ES-I3 (cell line): ENCODE data around the gene GMPR2.

Source experiments
- H3K36me3 ChIP-seq: 2 replicates; pipeline ENCODE4 v1.6.1; 2013; ENCODE audit warnings: mild to moderate bottlenecking, low read length, control low read depth, moderate library complexity; ENCODE audit not compliant: insufficient read depth
- H3K4me1 ChIP-seq: 2 replicates; pipeline ENCODE4 v1.6.1; 2013; ENCODE audit warnings: mild to moderate bottlenecking, control low read depth, low read length; ENCODE audit not compliant: insufficient read depth
- H3K9ac ChIP-seq: 2 replicates; pipeline ENCODE4 v1.6.1; 2013; ENCODE audit warnings: low read depth, mild to moderate bottlenecking, low read length, moderate library complexity
- H3K9me3 ChIP-seq: 2 replicates; pipeline ENCODE4 v1.6.1; 2013; ENCODE audit warnings: mild to moderate bottlenecking, low read length, moderate library complexity; ENCODE audit not compliant: control insufficient read depth, insufficient read depth

The GMPR2 gene

DNA sequence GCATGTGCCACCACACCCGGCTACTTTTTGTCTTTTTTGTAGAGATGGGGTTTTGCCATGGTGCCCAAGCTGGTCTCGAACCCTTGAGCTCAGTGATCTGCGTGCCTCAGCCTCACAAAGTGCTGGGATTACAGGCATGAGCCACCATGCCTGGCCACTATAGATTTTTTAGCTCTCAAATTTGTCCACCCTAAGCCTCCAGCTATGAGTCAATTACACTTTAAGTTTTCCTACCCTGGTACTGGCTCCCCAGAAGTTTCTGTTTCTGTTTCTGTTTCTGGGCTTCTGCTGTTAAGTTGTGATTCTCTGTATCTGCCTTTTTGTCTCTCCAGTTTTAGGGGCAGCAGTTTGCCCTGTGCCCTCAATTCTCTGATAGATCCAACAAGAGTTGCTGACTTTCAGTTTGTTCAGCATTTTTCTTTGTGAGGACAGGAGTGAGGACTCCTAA, 14.1 kb downstream of the GMPR2 start:
- H3K4me1 ChIP-seq = peaks cover 6% of the 10 kb centered on the region; the same call in 1 of the 2 replicates

GRCh38 chr14:24247422-24247821, 14.7 kb downstream of the GMPR2 start:
- H3K9ac ChIP-seq = no peak overlapping the region
- no peaks in the 10 kb centered on the region for H3K9me3 ChIP-seq
- no peaks in the 10 kb centered on the region for H3K36me3 ChIP-seq
- H3K4me1 ChIP-seq = peaks cover 6% of the 10 kb centered on the region; the same call in 1 of the 2 replicates

More for the DNA sequence above, 14.1 kb downstream of the GMPR2 start:
- no peaks in the 10 kb centered on the region for H3K9me3 ChIP-seq
- H3K36me3 ChIP-seq = no peaks in the 10 kb centered on the region
- H3K9ac ChIP-seq = no peak overlapping the region

DNA sequence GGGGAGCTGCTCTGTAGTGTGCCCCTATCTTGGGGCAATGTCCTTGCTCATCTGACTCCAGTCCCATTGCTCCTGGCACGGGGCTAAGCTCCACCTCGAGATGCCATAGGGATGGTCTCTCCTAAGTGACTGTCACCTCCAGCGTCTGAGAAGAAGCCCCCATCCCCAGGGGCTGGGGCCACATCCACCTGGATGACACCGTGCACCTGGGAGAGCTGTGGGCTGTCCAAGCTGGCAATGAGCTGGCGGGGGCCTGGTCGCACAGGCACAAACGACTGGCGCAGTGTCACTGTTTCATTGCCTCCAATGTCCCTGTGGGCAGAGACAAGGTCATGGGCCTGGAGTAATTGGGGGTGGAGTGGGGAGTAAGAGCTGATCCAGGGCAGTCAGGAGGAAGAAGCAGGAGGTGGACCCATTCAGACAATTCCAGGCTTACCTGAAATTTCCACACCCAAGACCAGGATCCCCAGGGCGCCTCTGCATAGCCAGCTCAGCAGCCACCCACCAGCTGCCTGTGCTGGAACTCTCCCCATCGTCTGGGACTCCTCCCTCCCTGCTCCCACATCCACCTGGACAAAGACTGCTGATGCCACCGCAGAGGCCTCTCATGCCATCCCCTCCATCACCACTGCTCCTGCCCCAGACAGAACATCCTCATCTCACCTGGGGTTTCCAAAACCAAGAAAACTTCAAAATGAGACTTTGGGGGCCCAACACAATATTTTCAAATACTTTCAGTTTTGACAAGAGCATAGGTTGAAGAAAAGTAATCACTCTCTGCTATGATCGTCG, 16.7 kb downstream of the GMPR2 start:
- Histone ChIP-seq H3K36me3 (no peaks in the 10 kb centered on the region), H3K9ac (no peak overlapping the region), H3K9me3 (no peaks in the 10 kb centered on the region), H3K4me1 (no peaks in the 10 kb centered on the region; the same call in 1 of the 2 replicates)

- H3K4me1 ChIP-seq = no peaks in the 10 kb centered on the region; the same call in 1 of the 2 replicates
- H3K9ac ChIP-seq = no peak overlapping the region
- H3K36me3 ChIP-seq = no peaks in the 10 kb centered on the region
- no peaks in the 10 kb centered on the region for H3K9me3 ChIP-seq
These were observed 17.6 kb downstream of the GMPR2 start for GRCh38 chr14:24250354-24250753.

DNA sequence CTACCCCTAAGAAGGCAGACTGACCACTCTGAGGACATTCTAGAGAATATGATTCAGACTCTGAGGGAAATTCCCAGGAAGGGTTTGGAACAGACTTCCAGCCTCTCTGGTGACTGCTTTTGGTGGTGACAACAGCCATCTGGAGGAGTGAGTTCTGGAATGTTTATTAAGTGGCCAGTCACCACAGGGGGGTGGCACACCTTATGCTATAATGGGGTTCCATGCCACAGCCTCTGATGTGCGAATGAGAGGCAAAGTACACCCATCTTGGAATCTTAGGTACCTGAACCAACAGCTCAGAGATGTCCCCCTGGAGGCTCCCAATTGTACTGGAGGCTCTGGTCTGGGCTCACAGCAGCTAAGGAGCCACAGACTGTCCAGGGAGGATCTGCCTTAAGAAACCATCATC, 19.2 kb downstream of the GMPR2 start:
- Histone ChIP-seq H3K4me1 (no peaks in the 10 kb centered on the region; the same call in 1 of the 2 replicates), H3K36me3 (no peaks in the 10 kb centered on the region), H3K9ac (no peak overlapping the region), H3K9me3 (no peaks in the 10 kb centered on the region)

GRCh38 chr14:24252289-24253124, 19.8 kb downstream of the GMPR2 start:
- Histone ChIP-seq H3K9me3 (no peaks in the 10 kb centered on the region), H3K4me1 (no peaks in the 10 kb centered on the region; the same call in 1 of the 2 replicates), H3K9ac (no peak overlapping the region), H3K36me3 (no peaks in the 10 kb centered on the region)

DNA sequence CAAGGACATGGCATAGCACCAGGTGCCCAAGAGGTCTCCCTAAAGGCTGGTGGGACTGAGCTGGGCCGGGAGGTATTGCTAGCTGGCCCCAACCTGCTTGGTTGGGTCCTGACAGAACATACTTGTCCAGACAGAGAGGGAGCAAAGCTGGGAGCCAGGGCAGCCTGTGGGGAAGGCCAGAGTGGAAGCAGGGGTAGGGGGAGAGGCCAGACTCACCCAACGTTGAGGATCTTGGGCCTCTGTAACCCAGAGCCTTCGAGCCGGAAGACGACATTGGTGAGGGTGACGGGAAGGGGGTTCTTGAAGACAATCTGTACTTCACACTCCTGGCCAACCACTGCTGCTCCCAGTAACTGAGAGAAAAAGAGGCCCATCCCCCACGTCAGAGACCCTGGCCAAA, 21.2 kb downstream of the GMPR2 start:
- H3K4me1 ChIP-seq = no peaks in the 10 kb centered on the region; the same call in 1 of the 2 replicates
- H3K36me3 ChIP-seq = no peaks in the 10 kb centered on the region
- no peak overlapping the region for H3K9ac ChIP-seq
- H3K9me3 ChIP-seq = no peaks in the 10 kb centered on the region

DNA sequence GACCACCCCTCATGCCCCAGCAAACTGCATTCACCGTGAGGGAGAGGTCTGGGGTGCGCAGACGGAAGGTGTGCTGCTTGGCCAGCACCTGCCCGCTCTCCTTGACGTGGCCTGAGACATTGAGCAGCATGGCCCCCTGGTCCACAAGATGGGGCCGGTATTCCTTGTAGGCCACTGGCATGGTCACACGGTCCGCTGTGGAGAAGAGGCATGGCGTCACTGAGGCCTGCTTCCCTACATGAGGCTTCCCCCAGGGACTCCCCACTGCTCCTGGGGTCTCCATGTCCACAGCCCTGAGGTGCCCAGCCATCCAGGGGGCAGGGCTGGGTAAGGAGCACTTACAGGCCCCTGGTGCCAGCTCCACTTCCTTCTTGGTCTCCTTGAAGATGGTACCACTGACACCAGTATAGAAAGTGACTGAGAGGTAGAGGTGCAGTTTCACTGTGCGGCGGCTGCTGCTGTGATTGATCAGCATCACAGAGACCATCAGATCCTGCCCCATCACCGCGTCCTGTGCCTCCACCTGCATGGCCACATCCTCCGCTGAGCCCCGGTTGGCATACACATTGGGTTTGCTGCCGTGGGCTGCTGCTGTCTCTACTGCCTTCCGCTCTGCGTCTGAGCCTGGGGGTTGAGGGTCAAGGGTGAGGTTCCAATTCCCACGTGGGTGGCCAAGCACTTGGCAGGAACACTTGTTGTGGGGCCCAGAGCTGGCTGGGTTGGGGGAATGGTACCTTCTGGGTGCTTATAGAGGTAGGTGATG, 22.1 kb downstream of the GMPR2 start:
- Histone ChIP-seq H3K36me3 (no peaks in the 10 kb centered on the region), H3K4me1 (no peaks in the 10 kb centered on the region; the same call in 1 of the 2 replicates), H3K9ac (no peak overlapping the region), H3K9me3 (no peaks in the 10 kb centered on the region)

DNA sequence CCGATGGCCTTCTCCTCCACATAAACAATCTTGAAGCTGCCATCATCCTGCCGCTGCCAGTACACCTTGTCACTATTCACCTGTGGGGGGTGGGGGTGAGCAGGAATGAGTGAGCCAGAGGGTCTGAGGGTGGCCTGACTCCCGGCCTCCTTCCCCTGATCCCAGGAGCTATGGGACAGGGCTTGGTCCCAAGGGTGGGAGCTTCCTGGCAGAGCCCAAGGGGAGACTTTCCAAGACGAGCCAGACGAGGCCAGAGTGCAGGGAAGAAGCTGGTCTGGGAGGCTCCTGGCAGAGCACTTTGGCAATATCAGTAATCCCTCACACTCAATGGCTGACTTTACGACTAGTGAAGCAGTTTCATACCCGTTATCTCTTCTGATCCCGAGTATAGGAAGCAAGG, 22.7 kb downstream of the GMPR2 start:
- no peaks in the 10 kb centered on the region for H3K9me3 ChIP-seq
- no peaks in the 10 kb centered on the region; the same call in 1 of the 2 replicates for H3K4me1 ChIP-seq
- no peak overlapping the region for H3K9ac ChIP-seq
- no peaks in the 10 kb centered on the region for H3K36me3 ChIP-seq

GRCh38 chr14:24255931-24256711, 23.4 kb downstream of the GMPR2 start:
- no peaks in the 10 kb centered on the region for H3K36me3 ChIP-seq
- no peaks in the 10 kb centered on the region for H3K9me3 ChIP-seq
- no peaks in the 10 kb centered on the region; the same call in 1 of the 2 replicates for H3K4me1 ChIP-seq
- no peak overlapping the region for H3K9ac ChIP-seq

DNA sequence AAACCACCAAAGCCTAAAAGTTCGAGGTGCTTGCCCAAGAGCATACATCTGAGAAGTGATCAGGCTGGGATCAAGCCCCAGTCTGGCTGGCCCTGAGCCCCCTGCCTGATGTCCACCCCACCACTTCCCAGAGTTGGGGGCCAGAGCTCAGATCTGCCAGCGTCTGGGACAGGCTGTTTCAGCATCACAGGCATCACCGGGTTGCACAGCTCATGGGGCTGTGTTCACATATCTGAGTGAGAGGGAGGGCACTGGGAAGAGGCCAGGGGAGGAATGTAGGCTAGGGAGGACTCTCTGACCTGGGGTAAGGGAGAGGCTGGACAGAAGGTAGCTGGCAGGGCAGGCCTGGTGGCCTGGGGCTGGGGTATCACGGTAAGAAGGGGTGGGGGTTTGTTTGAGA, 24.2 kb downstream of the GMPR2 start:
- H3K9me3 ChIP-seq = no peaks in the 10 kb centered on the region
- H3K4me1 ChIP-seq = no peaks in the 10 kb centered on the region; the same call in 1 of the 2 replicates
- H3K9ac ChIP-seq = no peak overlapping the region
- H3K36me3 ChIP-seq = no peaks in the 10 kb centered on the region

DNA sequence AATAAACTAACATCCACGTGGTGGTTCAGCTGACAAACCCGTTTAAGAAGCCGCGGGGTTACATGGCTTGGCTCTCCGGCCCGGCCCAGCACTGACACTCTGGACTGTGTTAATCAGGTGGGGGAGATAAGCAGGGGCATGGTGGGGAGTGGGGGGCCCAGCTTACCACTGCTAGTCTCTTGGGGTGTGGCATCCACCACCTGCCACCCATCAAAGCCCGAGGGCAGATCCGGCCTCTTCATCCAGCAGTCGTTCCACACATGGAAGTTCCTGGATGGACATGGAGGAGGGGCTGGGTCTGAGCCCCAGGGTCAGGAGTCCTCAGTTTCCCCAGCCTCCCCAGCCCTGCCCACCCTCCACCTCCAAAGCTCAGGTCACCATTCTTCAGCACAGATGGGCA, 25.4 kb downstream of the GMPR2 start:
- no peak overlapping the region for H3K9ac ChIP-seq
- H3K9me3 ChIP-seq = no peaks in the 10 kb centered on the region
- 0 out of 2 replicates have a peak, but pooled peaks cover under 1% of the 10 kb centered on the region for H3K4me1 ChIP-seq
- H3K36me3 ChIP-seq = no peaks in the 10 kb centered on the region

DNA sequence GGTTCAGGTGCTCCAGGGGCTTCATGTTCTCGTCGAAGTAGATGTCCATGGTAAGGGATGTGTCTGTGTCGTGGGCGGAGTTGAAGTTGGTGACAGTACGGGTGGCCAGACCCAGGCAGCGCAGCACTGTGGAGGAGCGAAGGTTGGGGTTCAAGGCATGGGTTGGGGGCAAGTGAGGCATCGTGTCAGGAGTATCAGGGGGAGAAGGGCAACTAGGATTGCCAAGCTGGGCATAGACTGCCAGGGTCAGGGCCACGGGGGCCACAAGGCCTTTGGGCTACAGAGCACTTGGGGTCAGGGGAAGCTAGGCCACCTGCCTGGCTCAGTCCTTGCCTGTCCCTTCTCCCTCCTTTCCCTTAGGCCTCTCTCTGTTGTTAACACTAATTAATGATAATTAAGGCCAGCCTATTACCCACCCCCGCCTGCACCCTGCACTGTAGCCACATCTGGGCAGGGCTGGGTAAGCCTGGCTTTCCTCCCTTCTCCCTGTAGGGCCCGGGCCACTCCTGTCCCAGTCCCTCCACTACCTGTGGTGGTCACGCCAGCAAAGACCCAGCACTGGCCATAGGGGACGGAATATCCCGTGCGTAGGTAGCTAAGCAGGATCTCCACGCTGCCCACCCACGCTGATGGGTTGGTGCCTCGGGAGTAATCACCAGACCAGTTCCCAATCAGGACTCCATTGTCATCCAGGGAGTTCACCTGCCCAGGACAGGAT, 26.0 kb downstream of the GMPR2 start:
- no peaks in the 10 kb centered on the region for H3K36me3 ChIP-seq
- 0 out of 2 replicates have a peak, but pooled peaks cover 6% of the 10 kb centered on the region for H3K4me1 ChIP-seq
- H3K9me3 ChIP-seq = no peaks in the 10 kb centered on the region
- no peak overlapping the region for H3K9ac ChIP-seq
